Aorta (tissue), 5 donors: ENCODE measurements around the gene CENPP. TPM values are rescaled to one million over a fixed set of nuclear protein-coding genes. Genes with fewer than 3 reads are reported as not detected.

Experiments used
- ATAC-seq: fragments of 200-7000 bp; cut with Tn5 transposase; one replicate; pipeline ENCODE4 v1.9.1; 2022; ENCODE audit warnings: moderate library complexity; ENCODE audit not compliant: low FRiP score
- DNase-seq, 2 donors: peaks; one replicate each; pipeline ENCODE4 v3.0.0-alpha.2; 2020
- H3K27ac ChIP-seq, 2 donors: one replicate each; pipeline ENCODE4 v1.5.1; 2013; ENCODE audit warnings: low read length in 2 of 2, mild to moderate bottlenecking in 2 of 2, moderate library complexity in 2 of 2, control low read depth in 1 of 2, inconsistent platforms in 1 of 2, low read depth in 1 of 2
- H3K27me3 ChIP-seq, 2 donors: one replicate each; pipeline ENCODE4 v1.6.1; 2013; ENCODE audit warnings: control low read depth in 1 of 2, low read length in 1 of 2, mild to moderate bottlenecking in 1 of 2, moderate library complexity in 1 of 2; ENCODE audit not compliant: insufficient read depth in 2 of 2, control insufficient read depth in 1 of 2
- H3K36me3 ChIP-seq, 2 donors: one replicate each; pipeline ENCODE4 v1.6.1; 2013; ENCODE audit warnings: control low read depth in 1 of 2, low read length in 1 of 2, mild to moderate bottlenecking in 1 of 2; ENCODE audit not compliant: insufficient read depth in 2 of 2, control insufficient read depth in 1 of 2
- H3K4me1 ChIP-seq, 2 donors: one replicate each; pipeline ENCODE4 v1.6.1; 2013; ENCODE audit warnings: low read length in 2 of 2, control low read depth in 1 of 2, mild to moderate bottlenecking in 1 of 2, moderate library complexity in 1 of 2; ENCODE audit not compliant: insufficient read depth in 2 of 2, control insufficient read depth in 1 of 2
- H3K4me3 ChIP-seq, 2 donors: one replicate each; pipeline ENCODE4 v1.5.1; 2013; ENCODE audit warnings: low read length in 2 of 2, control low read depth in 1 of 2, mild to moderate bottlenecking in 1 of 2
- H3K9me3 ChIP-seq: one replicate; pipeline ENCODE4 v1.6.1; 2013; ENCODE audit warnings: mild to moderate bottlenecking, low read length; ENCODE audit not compliant: control insufficient read depth
- WGBS, 2 donors: extraction: QIAGEN DNeasy Blood & Tissue Kit; methylation state at CpG; one replicate each; pipeline ENCODE4 v1.1.7; 2013; 5-methylcytosine and 5-hydroxymethylcytosine counted together
- intact Hi-C, 2 donors: fragments of 100-400 bp; cut with DNase I; formaldehyde crosslinking; loops; one replicate each; pipeline versions ENCODE4 v1.14.2 to v1.15.0; 2022
- polyA plus RNA-seq, 2 donors: library from polyadenylated mRNA; stranded (reverse); fragments of 200-250 nt; gene quantifications; one replicate each; pipeline ENCODE4 v1.2.3, GENCODE V29; 2013
- total RNA-seq, 2 donors: library from RNA; stranded (reverse); fragmentation: NEBNext Ultra II Directional; extraction: Animal tissue kit (Norgen Biotek cat#: 25700); gene quantifications; one replicate each; pipeline ENCODE4 v1.2.1, GENCODE V29; 2021
- donor health status: healthy with polysubstance abuse.
- donor health status: Bipolar disorder and iron deficiency.
- donor health status: DM: no; HTN: no; CAD: no.
- donor health status: DM: no; HTN: no; CAD: no.
- donor health status: DM: yes; HTN: yes; CAD: no.

CENPP gene
- total and polyA plus RNA-seq, 4 donors, result 0.50 to 11.1 (median 4.3) TPM

GRCh38 chr9:92500725-92501124, 175.0 kb downstream of the CENPP start:
- intact Hi-C loops, result loop anchor here in 1 of 2 donors (10.0 kb wide), 1 partner anchor 134 kb away; no protein-coding TSS in a partner anchor
- DNase-seq (no peak), ATAC-seq (no peak)
- no peaks in the 10 kb centered on the region for H3K27me3 ChIP-seq
- peaks cover 4 to 6% of the 10 kb centered on the region in 2 donors for H3K4me1 ChIP-seq
- WGBS, 2 donors, result 97 to 99% methylated on average over 5 of the region's 5 CpGs
- no peaks in the 10 kb centered on the region for H3K9me3 ChIP-seq
- H3K36me3 ChIP-seq, result no peaks in the 10 kb centered on the region
- H3K27ac ChIP-seq, result peak overlapping the region; percentile 52 to 90
- no peak overlapping the region for H3K4me3 ChIP-seq

DNA sequence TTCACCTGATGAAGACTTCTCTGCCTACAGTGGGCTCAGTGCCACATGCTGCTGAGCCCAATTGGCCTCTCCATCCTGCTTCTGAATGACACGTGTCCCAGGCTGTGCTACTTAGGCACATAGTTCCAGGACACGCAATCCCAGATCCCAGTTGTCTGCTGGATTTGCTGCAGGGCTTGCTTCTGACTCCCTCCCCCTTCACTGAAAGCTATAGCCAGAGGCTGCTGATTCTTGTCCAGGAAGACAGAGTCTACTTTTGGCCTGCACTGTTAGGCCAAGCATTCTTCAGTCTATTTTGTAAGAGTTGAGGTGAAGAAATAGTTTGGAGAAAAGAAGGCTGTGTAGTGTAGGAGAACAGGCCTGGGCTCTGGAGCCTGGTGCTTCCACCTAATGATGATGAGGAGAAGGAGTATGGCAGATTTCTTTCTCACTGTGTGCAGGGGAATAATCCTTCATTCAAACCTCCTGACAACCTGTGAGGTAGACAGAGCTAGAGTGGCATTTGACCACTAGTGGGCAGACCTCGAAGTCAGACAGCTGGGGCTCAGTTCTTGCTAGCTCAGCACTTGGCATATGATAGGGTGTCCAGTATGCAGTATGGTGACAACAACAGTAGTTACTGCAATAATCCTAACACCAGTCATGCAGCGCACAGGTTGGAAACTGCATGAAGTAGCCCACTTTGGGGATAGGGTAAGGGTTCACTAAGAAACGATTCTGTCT, 176.1 kb downstream of the CENPP start:
- H3K4me3 ChIP-seq, result no peak overlapping the region
- DNase-seq (peak in 1 of 2 donors; percentile 68), ATAC-seq (peak; percentile 71)
- intact Hi-C loops, result loop anchor here in 1 of 2 donors (10.0 kb wide), 1 partner anchor 133 kb away; no protein-coding TSS in a partner anchor
- no peaks in the 10 kb centered on the region for H3K36me3 ChIP-seq
- H3K4me1 ChIP-seq, result peaks cover 4 to 6% of the 10 kb centered on the region in 2 donors
- no peaks in the 10 kb centered on the region for H3K27me3 ChIP-seq
- no peaks in the 10 kb centered on the region for H3K9me3 ChIP-seq
- peak overlapping the region; percentile 52 to 90 for H3K27ac ChIP-seq
- 42 to 44% methylated on average over 5 of the region's 5 CpGs for WGBS, 2 donors

- H3K9me3 ChIP-seq, result no peaks in the 10 kb centered on the region
- no peak for DNase-seq
- H3K36me3 ChIP-seq, result no peaks in the 10 kb centered on the region
- H3K27ac ChIP-seq, result no peak overlapping the region
- H3K4me1 ChIP-seq, result peaks cover 4 to 6% of the 10 kb centered on the region in 2 donors
- ATAC-seq, result no peak
- WGBS, 2 donors, result 74 to 89% methylated on average over 2 of the region's 2 CpGs
- intact Hi-C loops, result loop anchor here in 1 of 2 donors (10.0 kb wide), 1 partner anchor 132 kb away; no protein-coding TSS in a partner anchor
- no peak overlapping the region for H3K4me3 ChIP-seq
- H3K27me3 ChIP-seq, result no peaks in the 10 kb centered on the region
Measured at GRCh38 chr9:92503156-92503555, 177.4 kb downstream of the CENPP start.

GRCh38 chr9:92504881-92505280, 179.1 kb downstream of the CENPP start:
- Histone ChIP-seq H3K27ac (peak overlapping the region; percentile 89), H3K36me3 (no peaks in the 10 kb centered on the region), H3K4me1 (peaks cover 4 to 6% of the 10 kb centered on the region in 2 donors), H3K9me3 (no peaks in the 10 kb centered on the region), H3K27me3 (no peaks in the 10 kb centered on the region), H3K4me3 (no peak overlapping the region)
- DNase-seq (no peak), ATAC-seq (no peak)
- intact Hi-C loops, result loop anchor here in 1 of 2 donors (10.0 kb wide), 1 partner anchor 130 kb away; no protein-coding TSS in a partner anchor
- 85 to 87% methylated on average over 2 of the region's 2 CpGs for WGBS, 2 donors

- intact Hi-C loops, result loop anchor here in 1 of 2 donors (10.0 kb wide), 1 partner anchor 128 kb away; no protein-coding TSS in a partner anchor
- ATAC-seq, result peak; percentile 77
- Histone ChIP-seq H3K4me1 (peaks cover 4 to 6% of the 10 kb centered on the region in 2 donors), H3K9me3 (no peaks in the 10 kb centered on the region), H3K36me3 (no peaks in the 10 kb centered on the region), H3K27ac (peak overlapping the region; percentile 58 to 84), H3K27me3 (no peaks in the 10 kb centered on the region), H3K4me3 (no peak overlapping the region)
- 2 to 8% methylated on average over 3 of the region's 3 CpGs for WGBS, 2 donors
- peak in 1 of 2 donors; percentile 74 for DNase-seq
Measured at GRCh38 chr9:92506184-92506857, 180.6 kb downstream of the CENPP start.

GRCh38 chr9:92507005-92507404, 181.3 kb downstream of the CENPP start:
- Histone ChIP-seq H3K36me3 (no peaks in the 10 kb centered on the region), H3K4me1 (peaks cover 4 to 6% of the 10 kb centered on the region in 2 donors), H3K9me3 (no peaks in the 10 kb centered on the region), H3K27me3 (no peaks in the 10 kb centered on the region), H3K4me3 (no peak overlapping the region), H3K27ac (peak overlapping the region; percentile 58 to 84)
- WGBS, 2 donors, result 74% methylated on average over 2 of the region's 2 CpGs
- DNase-seq (no peak), ATAC-seq (no peak)
- intact Hi-C loops, result loop anchor here in 1 of 2 donors (10.0 kb wide), 1 partner anchor 128 kb away; no protein-coding TSS in a partner anchor

DNA sequence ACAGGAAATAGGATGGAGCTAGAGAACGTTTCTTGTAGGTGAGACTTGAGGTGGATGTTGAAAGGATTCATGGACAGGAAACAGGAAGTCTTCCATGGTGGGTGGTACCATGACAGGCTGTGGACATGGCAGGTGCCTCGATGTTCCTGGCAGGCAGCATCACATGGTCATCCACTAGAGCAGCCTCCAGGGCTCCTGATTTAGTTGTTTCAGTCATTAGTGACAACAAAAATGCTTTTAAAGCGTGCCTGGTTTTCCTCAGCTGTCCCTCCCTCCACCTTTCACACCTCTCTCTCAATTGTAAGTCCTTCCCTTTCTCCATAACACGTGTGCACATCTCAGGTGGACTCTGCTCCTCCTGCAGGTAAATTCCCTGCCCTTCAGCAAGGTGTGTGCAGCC, 181.7 kb downstream of the CENPP start:
- no peak overlapping the region for H3K4me3 ChIP-seq
- DNase-seq (no peak), ATAC-seq (no peak)
- H3K4me1 ChIP-seq, result peaks cover 4 to 6% of the 10 kb centered on the region in 2 donors
- WGBS, 2 donors, result 66 to 71% methylated on average over 4 of the region's 4 CpGs
- peak overlapping the region; percentile 58 to 99 for H3K27ac ChIP-seq
- no peaks in the 10 kb centered on the region for H3K36me3 ChIP-seq
- no peaks in the 10 kb centered on the region for H3K27me3 ChIP-seq
- no peaks in the 10 kb centered on the region for H3K9me3 ChIP-seq
- intact Hi-C loops, result loop anchor here in 1 of 2 donors (10.0 kb wide), 1 partner anchor 127 kb away; no protein-coding TSS in a partner anchor

DNA sequence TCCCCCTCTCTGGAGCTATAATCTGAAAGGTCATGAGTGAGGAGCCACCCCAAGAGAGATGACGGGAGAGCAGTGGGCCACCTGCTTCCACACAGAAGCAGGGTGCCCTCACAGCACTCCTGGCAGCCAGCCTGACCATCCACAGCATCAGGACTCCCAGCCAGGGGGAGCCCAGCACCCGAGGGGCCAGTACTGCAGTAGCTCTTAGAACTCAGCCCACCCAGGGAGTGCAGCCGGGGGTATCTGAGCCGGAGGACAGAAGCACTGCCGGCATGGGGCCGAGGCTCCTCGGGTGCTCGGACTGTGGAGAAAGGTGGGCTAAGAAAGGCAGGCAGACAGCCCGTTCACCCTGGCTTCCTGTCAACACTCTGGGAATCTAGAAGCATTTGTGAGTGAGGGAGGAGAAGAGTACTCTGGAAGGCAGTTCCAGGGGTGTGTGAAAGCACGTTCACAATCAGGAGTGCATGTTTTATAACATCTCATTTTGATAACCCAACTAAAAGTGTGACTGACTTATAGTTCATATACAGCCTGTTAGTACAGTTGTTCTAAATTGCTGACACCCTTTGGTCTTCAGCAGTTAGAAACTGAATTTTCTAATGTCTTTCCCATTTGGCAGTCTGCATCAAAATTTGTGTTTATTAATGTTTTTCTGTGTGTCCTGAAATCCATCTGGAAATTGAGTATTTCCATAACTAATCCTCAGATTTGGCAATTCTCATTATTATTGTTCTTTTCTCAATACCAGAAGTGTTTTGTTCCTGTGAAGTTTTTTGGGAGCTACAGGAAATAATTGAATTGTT, 182.5 kb downstream of the CENPP start:
- WGBS, 2 donors, result 12% methylated on average over 10 of the region's 10 CpGs
- Histone ChIP-seq H3K36me3 (no peaks in the 10 kb centered on the region), H3K4me3 (no peak overlapping the region), H3K27me3 (no peaks in the 10 kb centered on the region), H3K4me1 (peaks cover 4 to 6% of the 10 kb centered on the region in 2 donors), H3K9me3 (no peaks in the 10 kb centered on the region), H3K27ac (peak overlapping the region; percentile 58 to 99)
- intact Hi-C loops, result loop anchor here in 1 of 2 donors (10.0 kb wide), 1 partner anchor 127 kb away; no protein-coding TSS in a partner anchor
- DNase-seq (no peak), ATAC-seq (no peak)
